NT2/D1 (cell line): Measurements from ENCODE around the gene ZXDA.

Experiments used
- SUZ12 ChIP-seq: IDR thresholded peaks from 2 replicates; pipeline ENCODE4 v1.6.1; 2011; ENCODE audit not compliant: insufficient read length, insufficient read depth; ENCODE audit errors: extremely low read depth
- YY1 ChIP-seq: IDR thresholded peaks from 2 replicates; pipeline ENCODE4 v1.6.1; 2011; ENCODE audit not compliant: insufficient read length, insufficient read depth

DNA sequence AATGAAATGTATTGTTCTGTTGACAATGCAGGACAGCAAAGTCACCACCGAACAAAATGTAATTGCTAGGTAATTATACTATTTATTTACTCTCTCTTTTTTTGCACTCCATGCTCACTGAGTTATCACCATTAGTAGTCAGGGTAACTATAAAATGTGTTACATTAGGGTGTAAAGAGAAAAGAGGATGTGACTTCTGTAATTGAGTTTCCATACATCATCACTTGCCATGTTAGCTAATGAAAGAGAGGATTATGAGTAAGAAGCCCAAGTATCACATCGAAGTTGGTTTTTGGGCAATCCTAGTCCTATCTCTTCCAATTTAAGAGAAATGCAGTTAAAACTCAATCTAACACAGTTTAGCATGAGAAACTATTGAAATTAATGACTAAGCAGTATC is 7.6 kb downstream of the ZXDA start:
- TF ChIP-seq SUZ12 (no peak), YY1 (no peak)
